Psoas muscle (tissue), 8 donors: ENCODE results near the gene MVK. TPM values are rescaled to one million over a fixed set of nuclear protein-coding genes. Genes with fewer than 3 reads are reported as not detected.

Experiments used
- ATAC-seq, 4 donors: fragments of 200-7000 bp; cut with Tn5 transposase; one replicate each; pipeline ENCODE4 v1.9.1; 2020; ENCODE audit warnings: moderate library complexity in 3 of 4, mild to moderate bottlenecking in 2 of 4
- DNase-seq, 2 donors: peaks; one replicate each; pipeline ENCODE4 v3.0.0-alpha.2; 2020
- H3K27ac ChIP-seq: fragments of 200-600 bp; one replicate; pipeline ENCODE4 v1.8.0; 2022
- H3K27me3 ChIP-seq, 3 donors: fragments of 200-600 bp in 1 of 3; one replicate each; pipeline versions ENCODE4 v1.6.1 to v1.8.0; 2013 to 2022; ENCODE audit warnings: low read length in 2 of 3, mild to moderate bottlenecking in 2 of 3, moderate library complexity in 1 of 3; ENCODE audit not compliant: insufficient read depth in 3 of 3
- H3K36me3 ChIP-seq, 2 donors: fragments of 200-600 bp in 1 of 2; one replicate each; pipeline versions ENCODE4 v1.6.1 to v1.8.0; 2013 to 2022; ENCODE audit warnings: low read depth in 1 of 2, mild to moderate bottlenecking in 1 of 2, moderate library complexity in 1 of 2; ENCODE audit not compliant: insufficient read depth in 1 of 2
- H3K4me1 ChIP-seq: fragments of 200-600 bp; one replicate; pipeline ENCODE4 v1.8.0; 2022
- H3K4me3 ChIP-seq: fragments of 200-600 bp; one replicate; pipeline ENCODE4 v1.8.0; 2022; ENCODE audit warnings: mild to moderate bottlenecking
- H3K9me3 ChIP-seq: fragments of 200-600 bp; one replicate; pipeline ENCODE4 v1.8.0; 2022
- CTCF ChIP-seq: fragments of 200-600 bp; IDR thresholded peaks from one replicate; pipeline ENCODE4 v1.8.0; 2022; ENCODE audit warnings: antibody characterized with exemption
- WGBS, 3 donors: extraction: QIAGEN DNeasy Blood & Tissue Kit; methylation state at CpG; one replicate each; pipeline versions ENCODE4 v1.1.6 to v1.1.7; 2013; 5-methylcytosine and 5-hydroxymethylcytosine counted together
- intact Hi-C, 2 donors: fragments of 100-400 bp; cut with DNase I; formaldehyde crosslinking; loops; one replicate each; pipeline versions ENCODE4 v1.11.0 to v1.14.2; 2022
- polyA plus RNA-seq, 3 donors: library from polyadenylated mRNA; stranded (reverse); fragments of 200-250 nt; gene quantifications; one replicate each; pipeline ENCODE4 v1.2.3, GENCODE V29; 2013
- total RNA-seq, 4 donors: library from RNA; stranded (reverse); fragmentation: NEBNext Ultra II Directional in 2 of 4; extraction: Animal tissue kit (Norgen Biotek cat#: 25700) in 2 of 4; gene quantifications; one replicate each; pipeline versions ENCODE4 v1.2.1 to v1.2.4, GENCODE V29; 2021 to 2023
- donor health status: healthy with polysubstance abuse.
- donor health status: DM: no; HTN: no; CAD: no; lungs with moderate emphysema.
- donor health status: Bipolar disorder and iron deficiency.
- donor health status: healthy.
- donor health status: DM: yes; HTN: yes; CAD: no.
- donor health status: DM: no; HTN: no; CAD: no.
- donor health status: DM: no; HTN: no; CAD: no.
- donor health status: DM: yes; HTN: yes; CAD: no.

MVK gene
- total and polyA plus RNA-seq, 7 donors = 6.4 to 11.4 (median 9.7) TPM

- ATAC-seq (no peak), DNase-seq (no peak)
- no peaks in the 10 kb centered on the region for H3K36me3 ChIP-seq
- intact Hi-C loops = loop anchor here in 1 of 2 donors (5.0 kb wide), 1 partner anchor 50 kb away; no protein-coding TSS in a partner anchor
- H3K9me3 ChIP-seq = no peaks in the 10 kb centered on the region
- no peak overlapping the region for H3K4me3 ChIP-seq
- 4 to 8% (median 6%) methylated on average over 6 of the region's 6 CpGs for WGBS, 3 donors
- H3K4me1 ChIP-seq = no peaks in the 10 kb centered on the region
- H3K27me3 ChIP-seq = peaks cover 0 to 2% (median 0%) of the 10 kb centered on the region in 3 donors
- no peak for TF ChIP-seq CTCF
- no peak overlapping the region for H3K27ac ChIP-seq
These were observed 63.8 kb downstream of the MVK start for GRCh38 chr12:109637348-109637747.

GRCh38 chr12:109637996-109638395 is 64.4 kb downstream of the MVK start:
- ATAC-seq (no peak), DNase-seq (no peak)
- Histone ChIP-seq H3K27me3 (peaks cover 0 to 2% (median 0%) of the 10 kb centered on the region in 3 donors), H3K9me3 (no peaks in the 10 kb centered on the region), H3K4me3 (no peak overlapping the region), H3K27ac (no peak overlapping the region), H3K36me3 (no peaks in the 10 kb centered on the region), H3K4me1 (no peaks in the 10 kb centered on the region)
- no peak for TF ChIP-seq CTCF
- intact Hi-C loops = loop anchor here in 1 of 2 donors (5.0 kb wide), 1 partner anchor 49 kb away; no protein-coding TSS in a partner anchor
- WGBS, 3 donors = 55 to 71% (median 62%) methylated on average over 3 of the region's 3 CpGs

- no peak for TF ChIP-seq CTCF
- DNase-seq = no peak
- no peak overlapping the region for H3K4me3 ChIP-seq
- intact Hi-C loops = loop anchor here in 1 of 2 donors (5.0 kb wide), 1 partner anchor 49 kb away; no protein-coding TSS in a partner anchor
- H3K4me1 ChIP-seq = no peaks in the 10 kb centered on the region
- WGBS, 3 donors = 74 to 94% (median 78%) methylated on average over 4 of the region's 4 CpGs
- no peaks in the 10 kb centered on the region for H3K36me3 ChIP-seq
- peaks cover 0 to 2% (median 0%) of the 10 kb centered on the region in 3 donors for H3K27me3 ChIP-seq
- no peaks in the 10 kb centered on the region for H3K9me3 ChIP-seq
- no peak for ATAC-seq
- H3K27ac ChIP-seq = no peak overlapping the region
These were observed 65.1 kb downstream of the MVK start for GRCh38 chr12:109638735-109639134.

- 74 to 82% (median 80%) methylated on average over 10 of the region's 10 CpGs for WGBS, 3 donors
- DNase-seq = no peak
- H3K4me3 ChIP-seq = no peak overlapping the region
- H3K9me3 ChIP-seq = no peaks in the 10 kb centered on the region
- TF ChIP-seq CTCF = no peak
- no peaks in the 10 kb centered on the region for H3K4me1 ChIP-seq
- H3K27me3 ChIP-seq = peaks cover 0 to 2% (median 0%) of the 10 kb centered on the region in 3 donors
- intact Hi-C loops = loop anchor here in 1 of 2 donors (5.0 kb wide), 1 partner anchor 48 kb away; no protein-coding TSS in a partner anchor
- no peaks in the 10 kb centered on the region for H3K36me3 ChIP-seq
- ATAC-seq = no peak
- H3K27ac ChIP-seq = no peak overlapping the region
These were observed 65.7 kb downstream of the MVK start for GRCh38 chr12:109639151-109639872.
